ENCODE results near the gene GRIN1.

DNA sequence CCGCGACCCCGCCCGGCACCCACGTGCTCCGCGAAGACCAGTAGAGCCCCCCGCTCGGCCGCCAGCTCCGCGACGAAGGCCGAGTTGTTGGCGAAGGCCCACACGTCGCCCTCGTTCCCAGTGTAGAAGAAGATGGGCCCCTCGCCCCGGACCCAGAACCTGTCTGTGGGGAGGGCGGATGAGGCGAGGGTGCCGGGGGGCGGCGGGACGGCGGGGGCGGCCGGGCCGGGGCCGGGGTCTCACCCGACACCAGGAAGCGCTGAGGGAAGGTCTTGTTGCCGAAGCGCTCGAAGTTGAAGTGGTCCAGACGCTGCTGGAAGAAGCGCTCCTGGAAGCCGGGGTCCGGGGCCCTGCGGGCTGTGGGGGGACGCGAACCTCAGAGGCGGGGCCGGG lies 24.7 kb upstream of the GRIN1 start:
- TF ChIP-seq CTCF (IDR thresholded peaks at IDR 0.05; ENCODE audit: low read depth, low read length), result no peak
- TF ChIP-seq MYC (IDR thresholded peaks at IDR 0.05; ENCODE audit: low read depth, low read length), result no peak

Data from NB4 (cell line).